ENCODE results near the gene PARP15.

Gene PARP15

GRCh38 chr3:122615303-122615702 is 37.9 kb downstream of the PARP15 start:
- Histone ChIP-seq H3K79me2 (ENCODE audit: insufficient read depth, low read length) (no peaks in the 10 kb centered on the region), H3K4me2 (ENCODE audit: low read depth, low read length, poor library complexity, severe bottlenecking) (no peak overlapping the region), H3K27me3 (ENCODE audit: low read length) (no peaks in the 10 kb centered on the region), H3K27ac (ENCODE audit: low read depth, low read length) (no peak overlapping the region), H3K9ac (ENCODE audit: low read length) (no peak overlapping the region), H2AFZ (ENCODE audit: low read depth, low read length, severe bottlenecking) (no peak overlapping the region), H3K36me3 (ENCODE audit: low read length) (no peaks in the 10 kb centered on the region), H3K9me3 (ENCODE audit: insufficient read depth, low read length) (no peaks in the 10 kb centered on the region), H3K9me2 (replicated peaks; ENCODE audit: insufficient read depth, low read length) (no peaks in the 10 kb centered on the region), H3F3A (ENCODE audit: insufficient read depth) (no peaks in the 10 kb centered on the region), H3K4me3 (ENCODE audit: insufficient read depth, low read length, poor library complexity, severe bottlenecking) (no peak overlapping the region), H4K20me1 (ENCODE audit: low read depth, low read length) (no peaks in the 10 kb centered on the region)
- TF ChIP-seq EZH2phosphoT487 (conservative IDR thresholded peaks at IDR 0.05; ENCODE audit: low read length), result no peak
- TF ChIP-seq CTCF (IDR thresholded peaks at IDR 0.05; ENCODE audit: insufficient read depth, low read length, poor library complexity, severe bottlenecking), result no peak

- H3K27me3 ChIP-seq (ENCODE audit: low read length), result no peaks in the 10 kb centered on the region
- TF ChIP-seq CTCF (IDR thresholded peaks at IDR 0.05; ENCODE audit: insufficient read depth, low read length, poor library complexity, severe bottlenecking) (no peak), EZH2phosphoT487 (conservative IDR thresholded peaks at IDR 0.05; ENCODE audit: low read length) (no peak)
- no peak overlapping the region for H2AFZ ChIP-seq (ENCODE audit: low read depth, low read length, severe bottlenecking)
- no peak overlapping the region for H3K4me3 ChIP-seq (ENCODE audit: insufficient read depth, low read length, poor library complexity, severe bottlenecking)
- H3K9me3 ChIP-seq (ENCODE audit: insufficient read depth, low read length), result no peaks in the 10 kb centered on the region
- H3K79me2 ChIP-seq (ENCODE audit: insufficient read depth, low read length), result no peaks in the 10 kb centered on the region
- H3K4me2 ChIP-seq (ENCODE audit: low read depth, low read length, poor library complexity, severe bottlenecking), result no peak overlapping the region
- no peak overlapping the region for H3K27ac ChIP-seq (ENCODE audit: low read depth, low read length)
- H3K9ac ChIP-seq (ENCODE audit: low read length), result no peak overlapping the region
- no peaks in the 10 kb centered on the region for H3K9me2 ChIP-seq (replicated peaks; ENCODE audit: insufficient read depth, low read length)
- no peaks in the 10 kb centered on the region for H4K20me1 ChIP-seq (ENCODE audit: low read depth, low read length)
- no peaks in the 10 kb centered on the region for H3K36me3 ChIP-seq (ENCODE audit: low read length)
- H3F3A ChIP-seq (ENCODE audit: insufficient read depth), result no peaks in the 10 kb centered on the region
Observed at GRCh38 chr3:122618614-122619013, 41.2 kb downstream of the PARP15 start.

GRCh38 chr3:122619040-122619439 is 41.6 kb downstream of the PARP15 start:
- H3K9ac ChIP-seq (ENCODE audit: low read length), result no peak overlapping the region
- H3K27me3 ChIP-seq (ENCODE audit: low read length), result no peaks in the 10 kb centered on the region
- H2AFZ ChIP-seq (ENCODE audit: low read depth, low read length, severe bottlenecking), result no peak overlapping the region
- H3K9me3 ChIP-seq (ENCODE audit: insufficient read depth, low read length), result no peaks in the 10 kb centered on the region
- H3K27ac ChIP-seq (ENCODE audit: low read depth, low read length), result no peak overlapping the region
- no peaks in the 10 kb centered on the region for H3K36me3 ChIP-seq (ENCODE audit: low read length)
- no peaks in the 10 kb centered on the region for H3K79me2 ChIP-seq (ENCODE audit: insufficient read depth, low read length)
- no peaks in the 10 kb centered on the region for H4K20me1 ChIP-seq (ENCODE audit: low read depth, low read length)
- no peak overlapping the region for H3K4me3 ChIP-seq (ENCODE audit: insufficient read depth, low read length, poor library complexity, severe bottlenecking)
- TF ChIP-seq CTCF (IDR thresholded peaks at IDR 0.05; ENCODE audit: insufficient read depth, low read length, poor library complexity, severe bottlenecking) (no peak), EZH2phosphoT487 (conservative IDR thresholded peaks at IDR 0.05; ENCODE audit: low read length) (no peak)
- H3K4me2 ChIP-seq (ENCODE audit: low read depth, low read length, poor library complexity, severe bottlenecking), result no peak overlapping the region
- no peaks in the 10 kb centered on the region for H3K9me2 ChIP-seq (replicated peaks; ENCODE audit: insufficient read depth, low read length)
- no peaks in the 10 kb centered on the region for H3F3A ChIP-seq (ENCODE audit: insufficient read depth)

Data from SU-DHL-6 (cell line).